Gastrocnemius medialis (tissue), 4 donors: Measurements from ENCODE around the gene AVEN.

Experiments used
- CTCF ChIP-seq, 5 experiments: fragments of 450-650 bp in 3 of 5; fragments of 200-600 bp in 2 of 5; sonication (generic) in 2 of 5; IDR thresholded peaks in 4 of 5; conservative IDR thresholded peaks in 1 of 5; 1 replicate in 4 of 5; 2 replicates in 1 of 5; pipeline ENCODE4 v1.5.1; 2016 to 2019; ENCODE audit warnings: antibody characterized with exemption in 5 of 5, mild to moderate bottlenecking in 3 of 5, moderate library complexity in 3 of 5
- POLR2A ChIP-seq, 2 donors: fragments of 450-650 bp; IDR thresholded peaks; one replicate each; pipeline ENCODE4 v1.6.1; 2017; ENCODE audit warnings: antibody characterized with exemption in 2 of 2, mild to moderate bottlenecking in 2 of 2, moderate library complexity in 2 of 2

GRCh38 chr15:33971811-33972210, 67.2 kb downstream of the AVEN start:
- TF ChIP-seq POLR2A (IDR thresholded peaks at IDR 0.05), result no peak
- no peak for TF ChIP-seq CTCF (IDR thresholded peaks at IDR 0.05 in 4 of 5, conservative IDR thresholded peaks at IDR 0.05 in 1 of 5)
